HG03108 (cell line): ENCODE results near the gene ALDH18A1.
A peak's percentile ranks its signal among the peaks of the same experiment; 100 is the strongest.

Experiments used
- ATAC-seq: cut with Tn5 transposase; IDR thresholded peaks from one replicate; pipeline ENCODE4 v1.9.1; 2021; ENCODE audit warnings: moderate library complexity; ENCODE audit not compliant: unreplicated experiment

ALDH18A1 gene

GRCh38 chr10:95588025-95588424, 68.5 kb downstream of the ALDH18A1 start:
- no peak for ATAC-seq

GRCh38 chr10:95579835-95580535, 76.5 kb downstream of the ALDH18A1 start:
- ATAC-seq, result no peak

GRCh38 chr10:95579292-95579691, 77.2 kb downstream of the ALDH18A1 start:
- ATAC-seq, result no peak

GRCh38 chr10:95578619-95579018, 77.9 kb downstream of the ALDH18A1 start:
- no peak for ATAC-seq

- ATAC-seq, result no peak
Observed at GRCh38 chr10:95574649-95575365, 81.7 kb downstream of the ALDH18A1 start.

GRCh38 chr10:95573964-95574604, 82.4 kb downstream of the ALDH18A1 start:
- no peak for ATAC-seq

GRCh38 chr10:95573527-95573926, 83.0 kb downstream of the ALDH18A1 start:
- no peak for ATAC-seq

GRCh38 chr10:95572131-95572820, 84.2 kb downstream of the ALDH18A1 start:
- ATAC-seq, result no peak

- no peak for ATAC-seq
Observed at GRCh38 chr10:95571390-95571789, 85.1 kb downstream of the ALDH18A1 start.

- ATAC-seq, result no peak
Observed at GRCh38 chr10:95569368-95569767, 87.1 kb downstream of the ALDH18A1 start.

GRCh38 chr10:95567903-95568630, 88.4 kb downstream of the ALDH18A1 start:
- no peak for ATAC-seq

GRCh38 chr10:95566136-95566535, 90.4 kb downstream of the ALDH18A1 start:
- no peak for ATAC-seq

- ATAC-seq, result no peak
Observed at GRCh38 chr10:95565336-95565735, 91.2 kb downstream of the ALDH18A1 start.

GRCh38 chr10:95564291-95564690, 92.2 kb downstream of the ALDH18A1 start:
- no peak for ATAC-seq

- no peak for ATAC-seq
Observed at GRCh38 chr10:95562341-95562965, 94.1 kb downstream of the ALDH18A1 start.

- no peak for ATAC-seq
Observed at GRCh38 chr10:95561864-95562177, 94.7 kb downstream of the ALDH18A1 start.

GRCh38 chr10:95561177-95561863, 95.2 kb downstream of the ALDH18A1 start, which contains the start of gene SORBS1:
Gene SORBS1 (minus strand): TSS chr10:95561371. CDS start chr10:95441135, 120,236 bp downstream.
- ATAC-seq, result peak; percentile 100

- no peak for ATAC-seq
Observed at GRCh38 chr10:95560278-95561176, 96.0 kb downstream of the ALDH18A1 start.

GRCh38 chr10:95559896-95560277, 96.6 kb downstream of the ALDH18A1 start:
- no peak for ATAC-seq
